Measurements from ENCODE around the gene CASKIN1. TPM values are rescaled to one million over a fixed set of nuclear protein-coding genes. Genes with fewer than 3 reads are reported as not detected.
"Not testable (repeated sequence)": the region's sequence is repeated elsewhere in the genome, so short reads cannot be mapped to it uniquely, and the experiment has no call there.

CASKIN1 gene
- total RNA-seq, 2 experiments from 2014 or later, result 0.09 TPM; not detected in 1

- CTCF ChIA-PET, result interaction anchor here (1.1 to 1.7 kb wide), 4 partner anchors 120 to 143 kb away, joined by 3 to 8 read pairs (median 6); no protein-coding TSS in a partner anchor
- no peak for DNase-seq
- peaks cover 8% of the 10 kb centered on the region for H3K36me3 Mint-ChIP-seq
- no peak overlapping the region for H3K4me3 Mint-ChIP-seq
- no peak for ATAC-seq
- H3K27me3 Mint-ChIP-seq, result peaks cover 7% of the 10 kb centered on the region
- peaks cover 23% of the 10 kb centered on the region for H3K4me1 Mint-ChIP-seq
- no peak overlapping the region for H3K27ac Mint-ChIP-seq
- no peaks in the 10 kb centered on the region for H3K9me3 Mint-ChIP-seq (ENCODE audit: low read depth)
Observed at GRCh38 chr16:2147378-2147777, 49.0 kb downstream of the CASKIN1 start.

GRCh38 chr16:2145843-2146242 is 50.6 kb downstream of the CASKIN1 start:
- no peak for ATAC-seq
- Mint-ChIP-seq H3K4me1 (peaks cover 10% of the 10 kb centered on the region), H3K4me3 (no peak overlapping the region), H3K27me3 (peaks cover 7% of the 10 kb centered on the region), H3K27ac (no peak overlapping the region), H3K36me3 (no peaks in the 10 kb centered on the region), H3K9me3 (ENCODE audit: low read depth) (no peaks in the 10 kb centered on the region)
- CTCF ChIA-PET, result interaction anchor here (0.9 to 8.3 kb wide), 5 partner anchors 9 to 129 kb away, joined by 3 to 118 read pairs (median 5); partner anchors contain the start of genes NPW and TRAF7
- no peak for DNase-seq

GRCh38 chr16:2143878-2144485 is 52.4 kb downstream of the CASKIN1 start:
- Mint-ChIP-seq H3K27me3 (peaks cover 4% of the 10 kb centered on the region), H3K27ac (no peak overlapping the region), H3K36me3 (no peaks in the 10 kb centered on the region), H3K4me3 (no peak overlapping the region), H3K9me3 (ENCODE audit: low read depth) (no peaks in the 10 kb centered on the region), H3K4me1 (peaks cover 7% of the 10 kb centered on the region)
- DNase-seq (no peak), ATAC-seq (no peak)
- CTCF ChIA-PET, result interaction anchor here (8.3 kb wide), 1 partner anchor 122 kb away, joined by 118 read pairs; the partner anchor contains the start of gene NPW

GRCh38 chr16:2142942-2143877 is 53.2 kb downstream of the CASKIN1 start:
- H3K4me1 Mint-ChIP-seq, result peaks cover 7% of the 10 kb centered on the region
- DNase-seq (no peak), ATAC-seq (no peak)
- H3K27me3 Mint-ChIP-seq, result peaks cover 4% of the 10 kb centered on the region
- no peaks in the 10 kb centered on the region for H3K36me3 Mint-ChIP-seq
- no peak overlapping the region for H3K27ac Mint-ChIP-seq
- H3K9me3 Mint-ChIP-seq (ENCODE audit: low read depth), result no peaks in the 10 kb centered on the region
- CTCF ChIA-PET, result interaction anchor here (0.7 to 8.3 kb wide), 4 partner anchors 10 to 142 kb away, joined by 3 to 118 read pairs (median 6); partner anchors contain the start of gene NPW
- H3K4me3 Mint-ChIP-seq, result no peak overlapping the region

GRCh38 chr16:2135770-2136490 is 60.5 kb downstream of the CASKIN1 start, which contains the start of gene PKD1:
PKD1 (minus strand) TSS chr16:2135898; CDS start chr16:2135689, 209 bp downstream.
- H3K9me3 Mint-ChIP-seq (ENCODE audit: low read depth); H3K36me3 Mint-ChIP-seq; H3K27me3 Mint-ChIP-seq: not testable (repeated sequence)
- CTCF ChIA-PET, result interaction anchor here (0.7 to 6.7 kb wide), 4 partner anchors 18 to 132 kb away, joined by 3 to 78 read pairs (median 6); partner anchors contain the start of genes NTHL1, TRAF7 and TSC2
- peak; percentile 85 for ATAC-seq
- Mint-ChIP-seq H3K27ac (peak within 1 kb of the TSS; percentile 90), H3K4me3 (peak within 1 kb of the TSS; percentile 83), H3K4me1 (peaks cover 16% of the 10 kb centered on the region)
- DNase-seq, result peak; percentile 98

GRCh38 chr16:2135071-2135470 is 61.3 kb downstream of the CASKIN1 start:
- H3K4me1 Mint-ChIP-seq; ATAC-seq; H3K9me3 Mint-ChIP-seq (ENCODE audit: low read depth); DNase-seq; H3K36me3 Mint-ChIP-seq; CTCF ChIA-PET; H3K27me3 Mint-ChIP-seq; H3K27ac Mint-ChIP-seq: not testable (repeated sequence)
- peak overlapping the region; percentile 73 for H3K4me3 Mint-ChIP-seq

GRCh38 chr16:2133797-2134196 is 62.6 kb downstream of the CASKIN1 start:
- DNase-seq; H3K9me3 Mint-ChIP-seq (ENCODE audit: low read depth); H3K27me3 Mint-ChIP-seq; CTCF ChIA-PET; H3K36me3 Mint-ChIP-seq; H3K27ac Mint-ChIP-seq; ATAC-seq; H3K4me3 Mint-ChIP-seq: not testable (repeated sequence)
- H3K4me1 Mint-ChIP-seq, result peaks cover 11% of the 10 kb centered on the region

- H3K27me3 Mint-ChIP-seq; ATAC-seq; DNase-seq; H3K9me3 Mint-ChIP-seq (ENCODE audit: low read depth); H3K27ac Mint-ChIP-seq; CTCF ChIA-PET; H3K4me3 Mint-ChIP-seq; H3K36me3 Mint-ChIP-seq; H3K4me1 Mint-ChIP-seq: not testable (repeated sequence)
Observed at GRCh38 chr16:2129890-2130447, 66.4 kb downstream of the CASKIN1 start.

- ATAC-seq; H3K36me3 Mint-ChIP-seq; H3K4me3 Mint-ChIP-seq; H3K27me3 Mint-ChIP-seq; H3K9me3 Mint-ChIP-seq (ENCODE audit: low read depth); DNase-seq; H3K4me1 Mint-ChIP-seq: not testable (repeated sequence)
- H3K27ac Mint-ChIP-seq, result peak overlapping the region; percentile 89
- CTCF ChIA-PET, result interaction anchor here (1.1 kb wide), 1 partner anchor 11 kb away, joined by 4 read pairs; no protein-coding TSS in a partner anchor
Observed at GRCh38 chr16:2129251-2129650, 67.2 kb downstream of the CASKIN1 start.

GRCh38 chr16:2127630-2128280 is 68.7 kb downstream of the CASKIN1 start:
- CTCF ChIA-PET; H3K27ac Mint-ChIP-seq; DNase-seq; H3K4me1 Mint-ChIP-seq; H3K4me3 Mint-ChIP-seq; H3K9me3 Mint-ChIP-seq (ENCODE audit: low read depth); H3K36me3 Mint-ChIP-seq; H3K27me3 Mint-ChIP-seq: not testable (repeated sequence)
- peak; percentile 9 for ATAC-seq
